HG03575 (cell line): Measurements from ENCODE around the gene PPIC.

Experiments used
- ATAC-seq: cut with Tn5 transposase; IDR thresholded peaks from one replicate; pipeline ENCODE4 v1.9.1; 2021; ENCODE audit not compliant: unreplicated experiment, insufficient number of reproducible peaks, low FRiP score; ENCODE audit errors: extremely low read depth

The PPIC gene

DNA sequence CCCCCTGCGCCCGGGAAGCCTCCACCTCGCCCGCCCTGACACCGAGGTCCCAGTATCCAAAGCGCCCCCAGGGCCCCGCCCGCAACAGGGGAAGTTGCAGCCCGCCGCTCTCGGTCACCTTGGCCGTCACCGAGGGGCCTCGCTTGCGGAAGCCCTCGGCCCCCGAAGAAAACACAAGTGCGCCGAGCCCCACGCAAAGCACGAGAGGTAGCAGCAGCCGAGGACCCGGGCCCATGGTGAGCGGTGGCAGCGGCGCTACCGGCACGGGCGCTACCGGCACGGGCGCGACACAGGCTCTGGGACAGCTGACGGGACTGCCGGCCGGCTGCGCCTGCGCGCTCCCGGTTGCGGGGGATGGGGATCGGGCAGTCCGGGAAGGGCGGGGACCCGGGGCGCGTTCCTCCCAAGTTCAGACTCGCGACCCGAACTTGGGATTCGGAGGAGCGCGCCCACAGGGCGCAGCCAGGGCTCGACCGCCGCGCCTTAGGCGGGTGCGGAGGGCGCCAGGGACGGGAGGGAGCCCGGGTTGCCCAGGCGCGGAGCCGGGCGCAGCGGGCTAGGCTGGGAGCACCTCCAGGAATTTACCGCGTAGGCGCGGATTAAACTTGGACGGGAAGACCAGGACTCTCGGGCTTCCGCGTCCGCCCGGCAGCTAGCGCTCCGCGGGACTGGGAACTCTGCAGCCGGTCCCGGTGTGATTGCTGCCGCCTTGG, at the start of gene PPIC:
Gene PPIC, minus strand, starts transcription at position 335 of the 713 bp plus-strand sequence. Its CDS starts 100 bp downstream, at position 235.
- no peak for ATAC-seq

GRCh38 chr5:123085638-123086286, 49.2 kb upstream of the PPIC start:
- ATAC-seq = no peak

GRCh38 chr5:123084730-123085605, 48.4 kb upstream of the PPIC start:
- no peak for ATAC-seq

DNA sequence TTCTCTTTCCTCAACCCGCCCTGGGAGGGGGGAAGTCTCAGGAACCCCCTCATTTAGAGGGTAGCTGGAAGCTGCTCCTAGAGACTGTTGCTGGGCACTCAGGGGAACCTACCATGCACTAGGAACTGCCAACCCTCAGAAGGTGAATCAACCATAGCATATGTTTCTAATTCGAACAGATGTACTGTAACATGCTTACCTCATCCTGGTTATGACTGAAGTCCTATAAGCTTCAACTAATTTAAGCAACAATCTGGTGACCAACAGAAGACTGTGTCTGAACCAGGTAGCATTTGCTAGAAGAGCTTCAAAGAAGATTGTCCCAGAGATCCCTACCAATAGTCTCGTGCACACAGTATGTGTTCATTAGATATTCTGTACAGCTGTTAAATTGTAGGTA, 46.8 kb upstream of the PPIC start:
- ATAC-seq = no peak

DNA sequence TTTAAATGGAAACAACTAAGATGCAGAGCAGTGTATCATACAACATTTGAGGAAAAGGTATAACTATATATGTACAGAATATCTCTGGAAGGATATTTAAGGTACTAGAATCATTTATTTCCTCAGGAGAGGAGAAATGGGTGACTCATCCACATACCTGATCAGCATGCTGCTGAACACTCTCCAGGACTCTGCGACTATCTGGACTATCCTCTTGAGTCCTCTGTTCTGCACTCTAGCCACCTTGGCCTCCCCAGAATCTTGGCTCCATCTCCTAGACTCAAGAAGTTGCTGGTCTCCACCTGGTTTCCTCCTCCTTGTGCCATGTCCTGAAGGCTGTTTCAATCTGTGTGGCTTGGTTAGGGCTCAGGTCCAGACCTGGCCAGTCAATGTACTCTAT, 43.7 kb upstream of the PPIC start:
- no peak for ATAC-seq

- ATAC-seq = no peak
These were observed 39.1 kb upstream of the PPIC start for GRCh38 chr5:123075521-123076163.

DNA sequence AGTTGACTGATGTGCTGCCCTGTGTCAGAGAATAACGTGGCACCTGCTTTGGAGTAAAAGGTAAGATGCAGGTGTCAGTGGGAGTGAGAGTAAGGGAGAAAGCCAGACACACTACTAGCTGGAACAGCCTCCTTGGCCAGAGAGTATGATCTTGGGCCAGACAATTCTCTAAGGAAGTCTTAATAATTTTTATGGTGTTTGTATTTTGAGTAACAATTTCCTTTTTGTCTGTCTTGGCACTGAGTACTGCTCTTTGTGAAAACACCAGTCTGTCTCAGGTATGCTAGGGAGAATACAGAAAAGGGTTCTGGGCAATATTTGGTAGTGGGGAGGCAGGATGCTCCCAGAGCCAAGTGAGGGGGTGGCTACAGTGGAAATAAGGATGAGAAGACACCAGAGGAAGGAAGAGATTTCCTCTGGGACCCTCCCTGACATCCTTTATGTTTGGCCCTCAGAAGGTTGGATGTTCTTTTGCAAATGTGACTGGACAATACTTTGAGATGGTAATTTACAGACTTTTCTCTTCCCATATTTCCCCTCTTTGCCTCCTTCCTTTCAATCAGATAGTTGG, 31.9 kb upstream of the PPIC start:
- ATAC-seq = no peak

- ATAC-seq = no peak
These were observed 29.5 kb upstream of the PPIC start for GRCh38 chr5:123066016-123066415.

DNA sequence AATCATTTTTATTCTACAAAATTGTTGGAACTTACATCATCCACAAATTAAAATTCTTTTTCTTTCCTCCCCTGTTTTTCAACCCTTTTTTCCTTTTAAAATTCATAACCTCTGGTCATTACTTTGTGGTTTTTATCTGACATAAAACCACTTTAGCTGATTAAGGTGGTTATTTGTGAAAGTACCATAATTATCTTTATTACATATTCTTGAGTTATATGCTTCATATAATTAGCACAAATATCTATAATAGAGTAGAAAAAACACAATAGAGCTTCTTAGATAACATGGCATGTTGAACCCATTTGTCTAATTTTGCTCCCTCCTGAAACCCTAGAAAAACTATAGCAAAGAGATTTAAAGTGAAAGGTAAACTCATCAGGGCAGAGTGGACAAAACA, 22.9 kb upstream of the PPIC start:
- no peak for ATAC-seq

- no peak for ATAC-seq
These were observed 14.7 kb upstream of the PPIC start for GRCh38 chr5:123051206-123051605.

DNA sequence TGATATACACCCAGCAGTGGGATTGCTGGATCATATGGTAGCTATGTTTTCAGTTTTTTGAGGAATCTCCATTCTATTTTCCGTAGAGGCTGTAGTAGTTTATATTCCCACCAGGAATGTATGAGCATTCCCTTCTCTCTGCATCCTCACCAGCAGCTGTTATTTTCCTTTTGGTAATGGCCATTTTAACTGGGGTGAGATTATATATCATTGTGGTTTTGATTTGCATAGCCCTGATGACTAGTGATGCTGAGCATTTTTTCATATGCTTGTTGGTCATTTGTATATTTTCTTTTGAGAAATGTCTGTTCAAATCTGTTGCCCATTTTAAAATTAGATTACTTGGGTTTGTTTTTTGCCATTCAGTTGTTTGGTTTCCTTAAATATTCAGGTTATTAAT, 11.2 kb upstream of the PPIC start:
- ATAC-seq = no peak

DNA sequence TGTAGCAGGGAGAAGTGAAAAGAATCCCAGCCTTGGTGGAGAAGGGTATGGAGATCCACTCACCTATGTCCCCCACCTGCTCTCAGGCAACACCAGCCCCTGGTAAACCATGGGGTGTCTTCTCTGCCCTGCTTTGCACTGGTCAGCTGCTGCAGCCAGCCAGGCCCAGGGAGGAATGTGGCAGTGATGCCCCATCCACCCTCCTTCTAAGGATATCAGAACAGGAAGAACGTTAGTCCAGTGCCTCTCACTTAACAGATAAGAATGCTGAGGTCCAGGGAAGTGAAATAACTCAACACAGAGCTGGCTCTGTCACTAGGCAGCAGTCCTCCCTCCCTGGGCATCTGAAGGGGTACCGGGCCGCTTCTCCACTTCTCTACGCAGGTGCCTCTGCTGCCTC, 9.7 kb upstream of the PPIC start:
- ATAC-seq = no peak

GRCh38 chr5:123044926-123045617, 8.5 kb upstream of the PPIC start:
- ATAC-seq = no peak

GRCh38 chr5:123039673-123040072, 3.1 kb upstream of the PPIC start:
- no peak for ATAC-seq

DNA sequence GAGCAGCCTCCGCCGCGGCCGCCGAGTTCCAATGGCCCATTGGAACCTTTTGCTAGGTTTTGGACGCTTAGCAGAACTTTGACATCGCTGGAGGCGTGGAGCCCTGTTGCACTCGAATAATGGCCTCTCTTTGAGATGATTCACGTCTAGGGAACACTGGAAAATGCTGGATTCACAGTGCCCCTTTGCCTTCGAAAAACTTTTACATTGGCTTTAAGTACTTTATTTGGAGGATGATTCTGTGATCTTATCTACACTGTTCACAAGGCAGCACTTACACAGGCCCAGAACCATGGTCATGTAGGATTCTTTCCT, 536 bp upstream of the PPIC start:
- no peak for ATAC-seq

- ATAC-seq = no peak
These were observed 571 bp downstream of the PPIC start for GRCh38 chr5:123035918-123036390.

- no peak for ATAC-seq
These were observed 1.1 kb downstream of the PPIC start for GRCh38 chr5:123035360-123035917.

GRCh38 chr5:123033157-123033671, 3.3 kb downstream of the PPIC start:
- ATAC-seq = no peak
